Measurements from ENCODE around the gene CGB7.
A peak's percentile ranks its signal among the peaks of the same experiment; 100 is the strongest.
"Not testable (repeated sequence)": the region's sequence is repeated elsewhere in the genome, so short reads cannot be mapped to it uniquely, and the experiment has no call there.

Gene CGB7

DNA sequence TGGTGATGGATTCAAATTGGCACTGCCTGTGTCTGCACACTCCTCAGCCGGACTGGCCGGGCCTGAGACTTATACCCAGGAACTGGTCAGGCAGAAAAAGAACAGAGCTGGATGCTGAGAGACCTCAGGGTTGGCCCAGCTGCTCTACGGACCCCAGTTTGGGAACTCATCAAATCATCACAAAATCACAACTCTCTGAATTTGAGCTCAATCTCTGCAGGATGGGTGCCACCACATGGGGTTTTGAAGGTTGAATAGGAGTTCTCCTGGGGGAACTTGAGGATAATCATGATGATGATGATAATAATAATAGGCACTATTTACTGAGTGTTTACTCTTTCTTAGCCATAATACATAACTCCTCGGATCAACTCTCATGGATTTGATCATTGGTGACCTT is 14.9 kb downstream of the CGB7 start:
- DNase-seq, result not testable (repeated sequence)

DNA sequence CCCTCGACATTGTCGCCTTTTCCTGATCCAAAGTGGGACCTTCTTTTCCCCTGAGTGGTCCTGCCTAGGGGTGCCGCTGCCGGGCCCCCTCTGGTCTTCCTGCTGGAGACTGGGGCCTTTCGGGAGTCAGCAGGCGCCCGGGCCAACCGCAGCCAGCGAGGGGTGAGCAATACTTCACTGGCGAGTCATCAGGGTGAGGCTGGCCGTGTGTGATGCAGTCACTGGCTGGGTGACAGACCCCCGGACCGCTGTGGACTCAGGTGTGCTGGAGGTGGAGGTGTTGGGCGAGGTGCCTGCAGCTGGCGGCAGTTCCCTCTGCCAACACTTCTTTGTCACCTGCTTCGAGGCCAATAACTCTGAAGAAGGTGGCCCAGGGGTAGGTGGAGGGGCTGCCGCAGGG is 15.4 kb downstream of the CGB7 start:
- no peak for DNase-seq

DNA sequence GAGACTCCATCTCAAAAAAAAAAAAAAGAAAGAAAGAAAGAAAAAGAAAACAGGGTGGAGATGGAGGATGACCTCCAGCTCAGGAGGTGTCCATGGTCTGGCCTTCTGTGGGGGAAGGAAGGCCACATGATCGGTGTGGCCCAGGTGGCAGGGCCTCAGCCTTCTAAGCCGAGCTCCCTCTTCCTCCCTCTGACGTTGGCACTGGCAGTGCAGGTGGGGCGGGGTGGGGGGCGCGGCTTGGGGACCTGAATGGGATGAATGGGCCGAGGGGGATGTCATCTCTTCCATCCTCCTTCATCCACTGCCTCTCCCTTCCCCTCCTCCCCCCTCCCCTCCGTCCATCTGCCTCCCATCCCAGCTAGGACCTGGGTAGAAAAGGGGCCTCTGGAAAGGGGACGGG is 17.8 kb downstream of the CGB7 start:
- DNase-seq, result not testable (repeated sequence)

DNA sequence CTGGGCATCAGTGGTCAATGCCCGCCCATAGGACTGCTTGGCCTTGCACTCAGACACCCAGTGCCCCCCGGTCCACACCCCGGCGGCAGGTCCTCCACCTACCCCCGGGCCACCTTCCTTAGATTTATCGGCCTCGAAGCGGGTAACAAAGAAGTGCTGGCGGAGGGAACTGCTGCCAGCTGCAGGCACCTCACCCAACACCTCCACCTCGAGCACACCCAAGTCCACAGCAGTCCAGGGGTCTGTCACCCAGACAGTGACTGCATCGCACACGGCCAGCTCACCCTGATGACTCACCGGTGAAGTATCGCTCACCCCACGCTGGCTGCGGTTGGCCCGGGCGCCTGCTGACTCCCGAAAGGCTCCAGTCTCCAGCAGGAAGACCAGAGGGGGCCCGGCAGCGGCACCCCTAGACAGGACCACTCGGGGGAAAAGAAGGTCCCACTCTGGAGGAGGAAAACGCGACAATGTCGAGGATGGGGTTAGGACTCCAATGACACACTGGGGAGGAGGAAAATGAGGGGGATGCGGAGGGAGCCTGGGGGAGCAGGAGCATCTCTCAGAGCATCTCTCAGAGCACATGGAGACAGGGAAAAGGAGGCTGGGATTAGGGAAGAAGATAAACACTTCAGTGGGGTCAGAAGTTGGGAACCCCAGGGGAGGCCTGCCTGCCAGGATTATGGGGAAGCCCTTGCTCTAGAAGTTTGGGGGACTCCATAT is 18.8 kb downstream of the CGB7 start:
- DNase-seq, result not testable (repeated sequence)

DNA sequence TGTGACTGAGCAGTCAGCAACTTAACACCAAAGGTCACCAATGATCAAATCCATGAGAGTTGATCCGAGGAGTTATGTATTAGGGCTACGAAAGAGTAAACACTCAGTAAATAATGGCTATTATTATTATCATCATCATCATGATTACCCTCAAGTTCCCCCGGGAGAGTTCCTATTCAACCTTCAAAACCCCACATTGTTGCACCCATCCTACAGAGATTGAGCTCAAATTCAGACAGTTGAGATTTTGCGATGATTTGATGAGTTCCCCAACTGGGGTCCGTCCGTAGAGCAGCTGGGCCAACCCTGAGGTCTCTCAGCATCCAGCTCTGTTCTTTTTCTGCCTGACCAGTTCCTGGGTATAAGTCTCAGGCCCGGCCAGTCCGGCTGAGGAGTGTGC is 19.4 kb downstream of the CGB7 start:
- DNase-seq, result not testable (repeated sequence)

DNA sequence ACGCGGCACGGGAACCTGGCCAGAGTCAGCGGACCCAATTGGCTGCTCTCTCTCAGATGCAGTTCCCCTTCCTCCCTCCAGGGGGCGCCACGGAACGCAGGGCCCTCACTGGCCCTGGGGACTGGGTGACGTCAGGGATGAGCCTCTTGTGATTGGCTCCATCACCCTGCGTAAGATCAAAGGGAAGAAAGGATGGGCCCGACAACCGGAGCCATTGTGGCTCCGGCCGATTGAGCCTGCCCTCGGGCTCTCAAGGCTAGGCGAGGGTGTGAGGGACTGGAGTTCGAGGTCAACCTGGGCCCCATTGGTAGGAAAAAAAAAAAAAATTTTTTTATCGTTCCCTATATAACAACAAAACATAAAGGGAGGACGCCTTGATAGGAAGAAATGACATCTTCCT is 20.7 kb downstream of the CGB7 start, which contains the start of gene CGB1:
TSS of gene CGB1 (minus strand) at position 81 of the 400 bp plus-strand sequence. CDS start 184 bp downstream, outside the sequence.
- DNase-seq, result not testable (repeated sequence)

DNA sequence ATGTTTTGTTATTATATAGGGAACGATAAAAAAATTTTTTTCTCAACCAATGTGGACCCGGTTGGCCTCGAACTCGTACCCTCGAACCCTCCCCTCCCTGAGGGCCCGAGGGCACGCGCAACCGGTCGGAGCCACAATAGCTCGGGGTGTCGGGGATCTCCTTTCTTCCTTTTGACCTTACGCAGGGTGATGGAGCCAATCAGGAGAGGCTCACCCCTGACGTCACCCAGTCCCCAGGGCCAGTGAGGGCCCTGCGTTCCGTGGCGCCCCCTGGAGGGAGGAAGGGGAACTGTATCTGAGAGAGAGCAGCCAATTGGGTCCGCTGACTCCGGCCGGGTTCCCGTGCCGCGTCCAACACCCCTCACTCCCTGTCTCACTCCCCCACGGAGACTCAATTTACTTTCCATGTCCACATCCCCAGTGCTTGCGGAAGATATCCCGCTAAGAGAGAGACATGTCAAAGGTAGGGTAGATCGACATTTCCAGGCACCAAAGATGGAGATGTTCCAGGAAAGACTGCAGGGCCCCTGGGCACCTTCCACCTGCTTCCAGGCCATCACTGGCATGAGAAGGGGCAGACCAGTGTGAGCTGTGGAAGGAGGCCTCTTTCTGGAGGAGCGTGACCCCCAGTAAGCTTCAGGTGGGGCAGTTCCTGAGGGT is 25.8 kb downstream of the CGB7 start, which contains the start of gene CGB2:
TSS of gene CGB2 (plus strand) at position 249 of the 660 bp plus-strand sequence. CDS start at position 455, 206 bp downstream.
- DNase-seq, result peak in 1 of 56 donors; percentile 5

DNA sequence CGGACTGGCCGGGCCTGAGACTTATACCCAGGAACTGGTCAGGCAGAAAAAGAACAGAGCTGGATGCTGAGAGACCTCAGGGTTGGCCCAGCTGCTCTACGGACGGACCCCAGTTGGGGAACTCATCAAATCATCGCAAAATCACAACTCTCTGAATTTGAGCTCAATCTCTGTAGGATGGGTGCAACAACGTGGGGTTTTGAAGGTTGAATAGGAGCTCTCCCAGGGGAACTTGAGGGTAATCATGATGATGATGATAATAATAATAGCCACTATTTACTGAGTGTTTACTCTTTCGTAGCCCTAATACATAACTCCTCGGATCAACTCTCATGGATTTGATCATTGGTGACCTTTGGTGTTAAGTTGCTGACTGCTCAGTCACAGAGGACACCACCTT is 27.2 kb downstream of the CGB7 start:
- DNase-seq, result not testable (repeated sequence)

DNA sequence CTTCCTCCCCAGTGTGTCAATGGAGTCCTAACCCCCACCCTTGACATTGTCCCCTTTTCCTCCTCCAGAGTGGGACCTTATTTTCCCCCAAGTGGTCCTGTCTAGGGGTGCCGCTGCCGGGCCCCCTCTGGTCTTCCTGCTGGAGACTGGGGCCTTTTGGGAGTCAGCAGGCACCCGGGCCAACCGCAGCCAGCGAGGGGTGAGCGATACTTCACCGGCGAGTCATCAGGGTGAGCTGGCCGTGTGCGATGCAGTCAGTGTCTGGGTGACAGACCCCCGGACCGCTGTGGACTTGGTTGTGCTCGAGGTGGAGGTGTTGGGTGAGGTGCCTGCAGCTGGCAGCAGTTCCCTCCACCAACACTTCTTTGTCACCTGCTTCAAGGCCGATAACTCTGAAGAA is 27.8 kb downstream of the CGB7 start:
- DNase-seq, result not testable (repeated sequence)

DNA sequence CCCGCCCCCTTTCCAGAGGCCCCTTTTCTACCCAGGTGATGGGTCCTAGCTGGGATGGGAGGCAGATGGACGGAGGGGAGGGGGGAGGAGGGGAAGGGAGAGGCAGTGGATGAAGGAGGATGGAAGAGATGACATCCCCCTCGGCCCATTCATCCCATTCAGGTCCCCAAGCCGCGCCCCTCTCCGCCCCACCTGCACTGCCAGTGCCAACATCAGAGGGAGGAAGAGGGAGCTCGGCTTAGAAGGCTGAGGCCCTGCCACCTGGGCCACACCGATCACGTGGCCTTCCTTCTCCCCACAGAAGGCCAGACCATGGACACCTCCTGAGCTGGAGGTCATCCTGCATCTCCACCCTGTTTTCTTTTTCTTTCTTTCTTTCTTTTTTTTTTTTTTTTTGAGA is 28.9 kb downstream of the CGB7 start:
- not testable (repeated sequence) for DNase-seq

DNA sequence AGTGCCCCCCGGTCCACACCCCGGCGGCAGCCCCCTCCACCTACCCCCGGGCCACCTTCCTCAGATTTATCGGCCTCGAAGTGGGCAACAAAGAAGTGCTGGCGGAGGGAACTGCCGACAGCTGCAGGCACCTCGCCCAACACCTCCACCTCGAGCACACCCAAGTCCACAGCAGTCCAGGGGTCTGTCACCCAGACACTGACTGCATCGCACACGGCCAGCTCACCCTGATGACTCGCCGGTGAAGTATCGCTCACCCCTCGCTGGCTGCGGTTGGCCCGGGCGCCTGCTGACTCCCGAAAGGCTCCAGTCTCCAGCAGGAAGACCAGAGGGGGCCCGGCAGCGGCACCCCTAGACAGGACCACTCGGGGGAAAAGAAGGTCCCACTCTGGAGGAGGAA is 31.9 kb downstream of the CGB7 start:
- DNase-seq, result not testable (repeated sequence)

DNA sequence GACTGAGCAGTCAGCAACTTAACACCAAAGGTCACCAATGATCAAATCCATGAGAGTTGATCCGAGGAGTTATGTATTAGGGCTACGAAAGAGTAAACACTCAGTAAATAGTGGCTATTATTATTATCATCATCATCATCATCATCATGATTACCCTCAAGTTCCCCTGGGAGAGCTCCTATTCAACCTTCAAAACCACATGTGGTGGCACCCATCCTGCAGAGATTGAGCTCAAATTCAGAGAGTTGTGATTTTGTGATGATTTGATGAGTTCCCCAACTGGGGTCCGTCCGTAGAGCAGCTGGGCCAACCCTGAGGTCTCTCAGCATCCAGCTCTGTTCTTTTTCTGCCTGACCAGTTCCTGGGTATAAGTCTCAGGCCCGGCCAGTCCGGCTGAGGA is 32.5 kb downstream of the CGB7 start:
- DNase-seq, result not testable (repeated sequence)

DNA sequence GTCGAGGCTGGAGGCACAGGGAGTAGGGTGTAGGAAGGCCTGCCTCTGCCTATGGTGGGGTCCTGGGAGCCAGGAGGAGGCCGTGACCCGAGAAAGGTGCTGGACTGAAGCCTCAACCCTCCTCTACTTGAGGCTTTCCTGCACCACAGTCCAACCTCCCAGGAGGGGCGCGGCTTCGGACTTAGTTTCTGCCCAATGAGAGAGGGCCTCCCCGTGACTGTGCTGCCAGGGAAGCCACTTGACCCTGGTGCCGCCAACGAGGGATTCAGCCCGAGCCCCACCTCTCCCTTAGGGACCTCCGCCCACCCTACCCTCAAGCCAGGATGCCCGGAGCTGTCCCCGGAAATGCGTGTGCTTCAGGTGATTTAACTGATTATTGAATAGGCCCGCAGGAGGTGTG is 33.3 kb downstream of the CGB7 start, which contains the start of gene CGB3:
TSS of gene CGB3 (minus strand) at position 101 of the 400 bp plus-strand sequence. CDS start 362 bp downstream, outside the sequence.
- DNase-seq, result not testable (repeated sequence)

DNA sequence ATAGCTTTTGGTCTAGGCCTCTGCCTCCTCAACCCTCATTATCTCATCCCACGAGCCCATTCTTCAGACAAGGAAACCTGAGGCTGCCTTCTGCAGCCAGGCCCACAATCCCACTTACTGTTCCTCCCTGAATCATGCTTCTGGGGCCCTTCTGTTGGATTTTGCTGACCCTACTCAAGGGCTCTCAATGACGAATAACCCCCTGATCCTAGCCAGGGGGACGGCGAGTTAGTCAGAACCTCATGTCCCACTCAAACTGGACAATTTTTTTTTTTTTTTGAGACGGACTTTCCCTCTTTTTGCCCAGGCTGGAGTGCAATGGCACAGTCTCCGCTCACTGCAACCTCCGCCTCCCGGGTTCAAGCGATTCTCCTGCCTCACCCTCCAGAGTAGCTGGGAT is 35.4 kb downstream of the CGB7 start:
- DNase-seq, result no peak

DNA sequence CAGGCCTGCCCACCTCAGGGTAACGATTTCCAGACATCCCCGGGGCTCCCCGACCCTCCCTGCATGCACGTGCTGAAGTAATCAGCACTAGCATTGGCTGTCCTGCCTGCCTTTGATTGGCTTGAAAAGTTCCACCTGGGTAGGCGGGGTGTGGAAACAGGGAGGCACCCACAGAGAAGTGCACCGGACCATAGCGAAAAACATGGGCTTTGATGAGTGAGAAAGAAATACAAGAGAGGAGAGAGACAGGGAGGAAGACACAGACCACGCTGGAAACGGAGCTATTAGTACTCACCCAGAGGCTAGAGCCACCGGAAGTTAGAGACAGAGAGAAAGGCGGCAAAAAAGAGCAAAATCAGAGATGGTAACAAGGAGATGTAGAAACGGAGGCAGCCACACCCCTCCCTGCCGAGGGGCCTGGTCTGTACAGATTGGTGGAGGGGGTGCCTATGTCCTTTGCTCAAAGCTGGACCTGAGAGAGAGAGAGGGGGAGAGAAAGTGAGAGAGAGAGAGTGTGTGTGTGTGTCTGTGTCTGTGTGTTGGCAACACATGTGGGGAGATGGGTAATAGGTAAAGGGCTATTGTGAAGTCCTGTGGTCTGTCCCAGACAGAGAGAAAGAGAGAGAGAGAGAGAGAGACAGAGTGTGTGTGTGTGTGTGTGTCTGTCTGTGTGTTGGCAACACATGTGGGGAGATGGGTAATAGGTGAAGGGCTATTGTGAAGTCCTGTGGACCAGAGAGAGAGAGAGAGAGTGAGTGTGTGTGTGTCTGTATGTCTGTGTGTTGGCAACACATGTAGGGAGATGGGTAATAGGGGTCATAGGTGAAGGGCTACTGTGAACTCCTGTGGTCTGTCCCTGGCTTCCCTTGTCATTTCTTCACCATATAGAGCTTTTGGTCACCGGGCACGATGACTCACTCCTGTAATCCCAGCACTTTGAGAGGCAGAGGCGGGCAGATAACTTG is 36.3 kb downstream of the CGB7 start:
- no peak for DNase-seq

DNA sequence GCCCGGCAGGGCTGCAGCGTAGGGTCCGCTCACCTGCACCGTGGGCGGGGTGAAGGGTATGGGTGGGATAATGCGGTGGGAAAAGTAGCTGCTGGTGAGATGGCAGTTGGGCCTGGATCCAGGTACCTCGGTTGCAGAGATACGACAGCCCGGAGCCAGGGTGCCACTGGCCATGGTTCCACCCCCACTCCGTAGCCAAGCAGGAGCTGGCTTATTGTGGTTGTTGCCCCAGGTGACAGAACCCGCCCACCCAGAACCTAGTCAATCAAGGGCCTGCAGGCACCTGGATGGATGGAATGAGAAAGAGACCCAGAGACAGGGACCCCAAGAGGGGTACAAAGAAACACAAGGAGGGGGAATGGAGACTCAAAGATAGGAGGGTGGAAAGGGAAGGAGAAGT is 37.2 kb downstream of the CGB7 start:
- no peak for DNase-seq

DNA sequence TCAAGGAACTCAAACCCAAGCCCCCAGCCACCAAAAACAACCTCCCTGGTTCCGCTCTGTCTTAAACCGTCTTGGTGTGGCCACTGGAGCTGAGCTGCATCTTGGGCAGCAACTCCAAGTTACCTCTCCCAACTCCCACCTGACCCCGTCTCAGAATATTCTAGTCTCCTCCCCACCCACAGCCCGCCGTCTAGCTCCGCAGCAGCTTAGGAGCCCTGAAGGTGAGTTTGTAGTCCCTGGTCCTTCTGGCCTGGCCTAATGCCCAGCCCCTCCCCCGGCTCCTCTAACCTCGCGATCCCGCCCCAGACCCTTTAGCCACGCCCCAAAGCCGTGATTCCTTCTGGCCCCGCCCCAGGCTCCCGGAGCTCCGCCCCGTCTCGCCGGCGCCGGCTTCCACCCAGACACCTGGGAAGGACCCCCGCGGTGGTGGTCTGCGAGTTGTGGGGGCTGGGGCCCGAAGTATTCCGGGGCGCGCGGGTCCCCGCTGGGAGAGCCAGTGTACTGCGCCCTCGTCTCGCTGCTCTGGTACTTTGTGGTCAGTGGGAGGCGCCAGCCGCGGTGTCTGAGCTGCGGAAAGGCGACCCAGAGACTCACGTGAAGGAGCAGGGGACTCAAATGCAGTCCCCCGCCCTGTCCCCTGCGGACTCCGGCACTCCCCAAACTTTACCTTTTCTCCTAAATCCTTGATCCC is 38.2 kb downstream of the CGB7 start:
- peak in 8 of 56 donors; percentile 2 to 21 (median 16) for DNase-seq

DNA sequence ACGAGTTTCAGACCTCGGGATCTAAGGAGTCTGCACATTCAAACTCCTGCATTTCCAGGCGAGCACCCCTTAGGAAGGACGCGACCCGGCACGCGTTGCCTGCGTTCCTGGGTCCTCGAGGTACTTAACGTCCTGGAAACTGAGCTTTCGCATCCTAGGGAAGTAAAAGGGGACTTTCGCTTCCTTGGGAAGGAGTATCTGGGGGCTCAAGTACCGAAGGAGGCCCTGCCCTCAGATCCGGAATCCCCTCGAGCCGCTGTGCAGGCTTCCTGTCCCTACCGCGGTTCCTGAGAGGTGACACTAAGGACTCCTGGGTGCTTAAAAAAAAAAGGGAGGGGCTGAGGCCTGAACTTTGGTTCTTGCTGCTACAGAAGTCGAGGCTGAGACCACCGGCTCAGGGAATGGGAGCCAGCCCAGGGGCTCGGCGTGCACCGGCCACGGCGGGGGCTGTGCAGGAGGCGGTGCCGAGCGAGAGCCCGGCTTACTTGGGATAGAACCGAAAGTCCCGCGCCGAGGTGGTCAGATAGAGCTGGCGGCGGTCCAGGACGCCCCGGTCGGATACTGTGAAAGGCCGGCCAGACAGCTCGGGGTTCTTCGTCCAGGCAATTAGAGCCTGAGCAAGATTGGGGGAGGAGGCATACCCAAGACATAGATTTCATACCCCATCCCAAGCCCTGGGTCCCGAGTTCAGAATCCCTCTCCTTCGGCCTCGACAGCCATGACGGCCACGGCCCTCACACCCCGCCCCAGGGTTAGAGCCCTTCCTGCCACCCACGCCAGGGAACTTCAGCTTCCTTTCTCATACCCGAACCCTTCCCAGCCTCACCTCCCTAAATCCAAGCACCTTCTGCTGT is 38.9 kb downstream of the CGB7 start:
- peak in 1 of 56 donors; percentile 12 for DNase-seq

DNA sequence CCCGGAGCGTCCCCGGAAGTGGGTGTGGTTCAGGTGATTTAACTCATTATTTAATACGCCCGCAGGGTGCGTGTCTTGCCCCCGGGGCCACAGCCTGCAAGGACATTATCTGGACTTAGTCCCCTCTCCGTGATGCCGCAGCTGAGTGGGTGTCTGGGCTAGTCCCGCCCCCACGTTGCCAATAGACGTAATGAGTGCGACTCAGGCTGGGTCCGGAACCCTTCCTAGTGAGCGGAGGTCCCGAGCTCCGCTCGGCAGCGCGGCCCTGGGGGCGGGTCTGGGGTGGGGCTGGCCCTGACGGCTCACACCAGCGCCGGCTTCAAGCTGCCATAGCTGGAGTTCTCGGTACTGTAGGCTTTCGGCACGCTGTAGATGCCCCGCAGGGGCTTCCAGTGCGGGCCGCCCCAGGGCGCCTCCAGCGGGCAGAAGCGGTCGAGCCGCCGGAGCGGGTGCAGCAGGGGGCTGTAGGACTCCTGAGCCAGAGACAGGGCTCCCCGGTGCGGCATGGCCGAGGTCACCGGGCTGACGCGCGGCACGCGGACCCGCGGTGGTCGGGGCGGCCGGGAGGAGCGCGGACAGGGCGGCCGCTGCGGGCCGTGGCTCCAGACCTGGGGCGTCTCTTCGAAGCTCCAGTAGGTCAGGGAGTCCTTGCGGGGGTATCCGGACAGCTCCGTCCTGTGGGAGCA is 39.7 kb downstream of the CGB7 start:
- DNase-seq, result peak in 11 of 56 donors; percentile 2 to 43 (median 22)
